ENCODE results near the gene TMCO6.
"Not testable (repeated sequence)": the region's sequence is repeated elsewhere in the genome, so short reads cannot be mapped to it uniquely, and the experiment has no call there.

TMCO6 gene

DNA sequence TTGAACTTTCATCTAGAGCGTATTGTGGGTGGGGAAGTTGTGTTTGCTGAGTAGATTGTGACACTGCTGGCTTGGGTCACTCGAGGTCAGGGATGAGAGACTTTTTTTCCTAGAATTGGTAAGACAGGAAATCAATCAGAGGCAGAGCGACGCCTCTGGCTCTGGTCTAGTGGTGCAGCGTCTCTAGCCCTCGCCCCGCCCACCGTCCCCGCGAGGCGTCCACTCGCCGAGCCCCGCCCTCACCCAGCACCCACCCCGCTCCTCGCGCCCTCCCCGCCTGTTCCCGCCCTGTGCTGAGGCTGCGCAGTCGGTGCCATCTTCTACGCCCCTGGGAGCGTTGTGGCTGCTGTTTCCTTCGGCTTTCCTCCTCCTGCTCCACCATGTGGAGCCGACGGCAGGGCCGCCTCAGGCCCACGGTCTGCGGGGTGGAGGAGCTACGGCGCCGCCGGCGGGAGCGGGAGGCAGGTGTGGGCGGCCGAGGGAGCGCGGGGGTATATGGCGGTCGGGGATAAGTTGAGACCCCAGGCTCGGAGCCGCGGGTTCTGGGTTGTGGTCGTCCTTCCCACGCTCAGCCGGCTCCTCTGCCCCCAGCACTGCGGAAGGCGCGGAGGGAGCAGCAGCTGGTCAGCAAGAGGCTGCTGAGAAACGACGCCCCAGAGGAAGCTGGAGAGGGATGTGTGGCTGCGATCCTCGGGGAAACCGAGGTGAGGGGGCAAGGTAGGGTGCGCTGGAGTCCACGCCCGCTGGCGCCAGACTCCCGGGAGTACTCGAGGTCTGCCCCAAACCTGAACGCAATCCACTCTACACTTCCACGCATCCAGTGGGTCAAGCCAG is at the start of gene TMCO6:
TMCO6 (plus strand) TSS at position 304 of the 834 bp plus-strand sequence; CDS start at position 381, 77 bp downstream.
- DNase-seq (ENCODE audit: low read depth), result peak; percentile 93

DNA sequence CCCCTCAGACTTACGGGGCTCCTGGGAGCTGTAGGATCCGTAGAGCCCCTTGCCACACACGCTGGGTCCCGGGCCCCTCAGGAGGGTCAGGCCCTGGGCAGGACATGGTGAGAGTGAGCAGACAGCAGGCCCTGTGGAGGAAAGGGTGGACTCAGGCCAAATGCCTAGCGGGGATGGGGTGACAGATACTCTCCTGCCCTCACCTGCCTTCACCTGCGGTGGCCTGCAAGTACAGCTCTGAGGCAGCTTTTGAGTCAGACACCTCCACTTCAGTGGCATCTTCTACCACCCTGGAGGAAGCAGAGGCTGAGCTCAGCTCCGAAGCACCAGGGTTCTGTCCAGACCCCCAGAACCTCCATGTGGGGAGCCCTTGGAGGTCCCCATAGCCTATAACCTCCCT is 48.4 kb upstream of the TMCO6 start:
- no peak for DNase-seq (ENCODE audit: low read depth)

DNA sequence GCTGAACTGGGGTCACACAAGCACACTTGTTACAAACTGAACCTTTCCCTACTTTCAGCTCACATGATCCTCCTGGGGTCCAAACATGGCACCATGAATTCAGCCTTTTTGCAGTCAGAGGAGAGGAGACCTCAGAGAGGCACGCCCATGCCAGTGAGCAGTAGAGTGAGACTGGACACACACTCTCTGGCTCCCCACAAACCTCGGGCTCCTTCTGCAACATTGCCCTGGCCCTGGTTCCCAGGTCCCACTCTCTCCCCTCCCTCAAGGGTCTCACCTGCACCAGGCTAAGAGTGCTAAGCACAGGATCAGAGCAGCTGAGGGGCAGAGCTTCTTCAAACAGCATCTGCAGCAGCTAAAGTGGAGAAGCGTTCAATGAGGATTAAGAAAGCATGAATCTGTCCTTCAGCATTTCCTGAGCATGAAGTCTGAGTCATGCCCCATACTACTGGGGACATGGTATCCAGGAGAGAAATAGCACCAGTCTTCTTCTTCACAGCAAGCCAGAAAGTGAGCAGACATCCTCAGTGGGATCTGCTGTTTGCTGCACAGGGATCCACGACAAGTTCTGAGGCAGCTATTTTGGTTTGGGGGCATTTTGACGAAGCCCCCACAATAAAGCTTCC is 47.4 kb upstream of the TMCO6 start:
- no peak for DNase-seq (ENCODE audit: low read depth)

DNA sequence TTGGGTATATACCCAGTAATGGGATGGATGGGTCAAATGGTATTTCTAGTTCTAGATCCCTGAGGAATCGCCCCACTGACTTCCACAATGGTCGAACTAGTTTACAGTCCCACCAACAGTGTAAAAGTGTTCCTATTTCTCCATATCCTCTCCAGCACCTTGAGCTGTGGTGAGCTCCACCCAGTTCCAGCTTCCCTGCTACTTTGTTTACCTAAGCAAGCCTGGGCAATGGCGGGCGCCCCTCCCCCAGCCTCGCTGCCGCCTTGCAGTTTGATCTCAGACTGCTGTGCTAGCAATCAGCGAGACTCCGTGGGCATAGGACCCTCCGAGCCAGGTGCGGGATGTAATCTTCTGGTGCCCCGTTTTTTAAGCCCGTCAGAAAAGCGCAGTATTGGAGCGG is 46.2 kb upstream of the TMCO6 start:
- not testable (repeated sequence) for DNase-seq (ENCODE audit: low read depth)

DNA sequence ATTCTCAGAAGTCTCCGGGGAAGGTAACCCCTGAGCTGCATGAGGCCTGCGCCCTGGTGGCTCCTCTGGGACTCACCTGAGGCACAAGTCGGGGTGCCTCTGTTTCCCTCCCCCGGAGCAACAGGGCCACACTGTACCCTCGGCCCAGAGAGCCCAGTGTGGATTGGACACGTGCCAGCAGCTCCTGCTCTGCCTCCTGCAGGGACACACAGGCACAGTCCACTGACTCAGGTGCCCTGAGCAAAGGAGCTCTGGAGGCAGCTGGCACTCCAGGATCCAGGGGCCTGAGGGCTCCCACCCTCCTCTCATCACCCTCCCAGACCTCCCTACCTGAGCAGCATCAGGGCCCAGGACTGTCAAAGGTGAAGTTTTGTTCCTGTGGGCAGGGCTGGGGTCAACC is 45.1 kb upstream of the TMCO6 start:
- DNase-seq (ENCODE audit: low read depth), result no peak

DNA sequence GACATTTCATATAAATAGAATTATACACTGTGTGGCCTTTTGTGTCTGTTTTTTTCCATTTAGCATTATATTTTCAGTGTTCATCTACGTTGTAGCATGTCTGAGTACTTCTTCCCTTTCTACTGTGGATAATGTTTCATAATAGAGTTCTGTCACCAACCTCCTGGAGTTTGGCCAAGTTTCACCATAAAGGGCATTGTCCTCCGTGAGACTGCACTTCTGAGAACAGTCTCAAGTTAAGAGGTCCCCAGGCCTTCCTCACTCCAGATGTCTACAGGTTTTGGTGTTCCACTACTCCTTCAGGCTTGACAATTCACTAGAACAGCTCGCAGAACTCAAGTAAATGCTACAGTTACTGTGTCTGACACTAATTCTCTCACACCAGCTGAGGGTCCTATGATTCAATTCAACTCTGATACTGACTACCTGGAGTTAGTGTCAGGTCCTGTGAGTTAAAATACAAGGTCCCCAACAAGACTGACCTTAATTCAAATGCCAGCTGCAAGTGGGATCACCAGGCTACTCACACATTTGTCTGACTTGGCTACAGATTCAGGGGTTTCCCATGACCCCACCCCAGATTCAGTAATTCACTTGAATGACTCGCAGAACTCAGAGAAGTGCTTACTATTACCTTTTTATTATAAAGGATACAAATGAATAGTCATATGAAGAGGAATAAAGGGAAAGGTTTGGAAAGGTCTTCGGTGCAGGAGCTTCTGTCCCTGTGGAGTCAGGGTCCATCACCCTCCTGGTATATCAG is 43.5 kb upstream of the TMCO6 start:
- DNase-seq (ENCODE audit: low read depth), result no peak

DNA sequence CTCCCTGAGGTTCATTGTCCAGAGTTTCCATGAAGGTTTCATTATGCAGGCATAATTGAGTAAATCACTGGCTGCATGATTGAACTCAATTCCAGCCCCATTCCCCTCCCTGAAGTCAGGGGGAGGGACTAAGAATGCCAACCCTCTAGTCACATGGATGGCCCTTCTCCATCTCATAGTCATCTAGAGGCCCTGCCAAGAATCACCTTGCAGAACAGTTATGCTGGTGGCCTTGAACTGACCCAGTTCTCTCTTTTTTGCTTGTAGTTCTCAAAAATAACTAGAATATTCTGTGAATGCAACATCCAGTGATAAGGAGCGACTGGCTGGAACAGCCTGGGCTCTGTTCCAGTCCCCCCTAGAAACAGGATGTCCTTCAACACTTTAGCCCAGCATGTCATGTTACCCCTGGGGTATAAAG is 42.9 kb upstream of the TMCO6 start:
- no peak for DNase-seq (ENCODE audit: low read depth)

DNA sequence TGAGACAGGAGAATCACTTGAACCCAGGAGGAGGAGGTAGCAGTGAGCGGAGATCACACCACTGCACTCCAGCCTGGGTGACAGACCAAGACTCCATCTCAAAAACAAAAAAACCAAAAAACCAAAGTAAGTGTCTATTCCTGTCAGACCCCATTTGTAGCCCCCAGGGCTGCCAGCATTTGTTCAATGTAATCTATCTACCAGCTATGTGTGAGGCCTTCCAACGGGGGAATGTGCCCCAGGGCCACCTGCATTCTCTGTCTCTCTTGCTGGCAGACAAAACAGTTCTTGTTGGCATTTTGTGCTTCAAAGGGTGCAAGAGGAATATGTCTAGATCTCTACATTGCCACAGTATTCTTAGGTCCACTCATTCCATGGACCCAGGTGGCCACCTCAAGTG is 40.4 kb upstream of the TMCO6 start:
- DNase-seq (ENCODE audit: low read depth), result no peak

DNA sequence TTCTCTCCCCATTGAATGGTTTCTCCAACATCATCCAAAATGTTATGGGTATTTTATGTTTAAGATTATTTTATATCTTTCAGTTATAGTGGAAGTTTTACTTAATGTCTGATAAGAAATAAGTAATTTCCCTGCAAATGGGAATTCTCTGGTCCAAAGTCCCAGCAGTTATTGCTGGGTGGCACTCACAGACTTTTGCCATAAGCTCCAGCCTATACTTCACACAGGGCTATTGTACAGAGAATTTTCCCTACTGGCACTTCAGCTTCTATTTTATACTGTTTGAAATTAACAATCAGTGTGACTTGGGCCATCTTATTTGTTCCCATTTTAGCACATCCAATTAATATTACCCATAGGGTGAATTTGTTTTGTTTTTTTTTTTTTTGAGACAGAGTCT is 39.2 kb upstream of the TMCO6 start:
- no peak for DNase-seq (ENCODE audit: low read depth)

DNA sequence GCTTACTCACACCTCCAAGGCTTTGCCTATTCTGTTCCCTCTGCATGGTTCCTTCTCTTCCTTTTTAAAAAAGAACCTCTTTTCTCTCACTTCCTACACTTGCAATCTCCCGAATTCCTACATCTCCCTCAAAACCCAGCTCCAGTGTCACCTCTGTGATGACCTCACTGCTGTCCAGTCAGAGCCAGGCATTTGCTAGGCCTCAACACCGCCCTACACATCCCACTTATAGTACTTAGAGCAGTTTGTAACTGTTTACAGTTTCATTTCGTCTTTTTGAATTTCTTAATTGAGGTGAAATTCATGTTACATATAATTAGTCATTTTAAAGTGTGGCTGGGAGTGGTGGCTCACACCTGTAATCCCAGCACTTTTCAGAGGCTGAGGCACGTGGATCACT is 37.1 kb upstream of the TMCO6 start:
- no peak for DNase-seq (ENCODE audit: low read depth)

DNA sequence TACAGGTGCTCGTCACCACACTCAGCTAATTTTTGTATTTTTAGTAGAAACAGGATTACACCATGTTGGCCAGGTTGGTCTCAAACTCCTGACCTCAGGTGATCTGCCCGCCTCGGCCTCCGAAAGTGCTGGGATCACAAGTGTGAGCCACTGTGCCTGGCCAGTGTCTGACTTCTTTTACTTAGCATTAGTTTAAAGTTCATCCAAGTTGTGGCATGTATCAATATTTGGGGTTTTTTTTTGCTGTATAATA is 35.9 kb upstream of the TMCO6 start:
- DNase-seq (ENCODE audit: low read depth), result not testable (repeated sequence)

DNA sequence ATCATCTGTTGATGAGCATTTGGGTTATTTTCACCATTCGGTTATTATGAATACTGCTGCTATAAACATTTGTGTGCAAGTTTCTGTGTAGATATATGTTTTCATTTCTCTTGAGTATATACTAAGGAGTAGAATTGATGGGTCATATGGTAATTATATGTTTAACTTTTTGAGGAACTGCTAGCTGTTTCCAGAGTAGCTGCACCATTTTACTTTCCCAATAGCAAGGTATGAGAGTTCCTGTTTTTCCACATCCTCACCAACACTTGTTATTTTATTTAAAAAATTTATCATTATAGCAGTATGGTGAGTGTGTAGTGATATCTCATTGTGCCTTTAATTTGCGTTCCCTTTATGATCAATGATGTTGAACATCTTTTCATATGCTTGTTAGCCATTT is 35.5 kb upstream of the TMCO6 start:
- no peak for DNase-seq (ENCODE audit: low read depth)

DNA sequence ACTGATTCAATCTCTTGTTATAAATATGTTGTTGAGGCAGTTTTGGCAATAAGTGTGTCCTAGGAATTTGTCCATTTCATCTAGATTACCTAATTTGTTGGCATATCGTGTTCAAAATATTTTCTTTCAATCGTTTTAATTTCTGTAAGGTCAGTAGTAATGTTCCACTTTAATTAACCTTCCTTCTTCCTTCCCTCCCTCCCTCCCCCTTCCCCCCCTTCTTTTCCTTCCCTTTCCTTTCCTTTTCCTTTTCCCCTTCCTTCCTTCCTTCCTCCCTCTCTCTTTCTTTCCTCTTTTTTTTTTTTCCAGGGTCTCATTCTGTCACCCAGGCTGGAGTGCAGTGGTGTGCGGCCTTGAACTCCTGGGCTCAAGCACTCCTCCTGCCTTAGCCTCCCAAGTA is 33.4 kb upstream of the TMCO6 start:
- no peak for DNase-seq (ENCODE audit: low read depth)

DNA sequence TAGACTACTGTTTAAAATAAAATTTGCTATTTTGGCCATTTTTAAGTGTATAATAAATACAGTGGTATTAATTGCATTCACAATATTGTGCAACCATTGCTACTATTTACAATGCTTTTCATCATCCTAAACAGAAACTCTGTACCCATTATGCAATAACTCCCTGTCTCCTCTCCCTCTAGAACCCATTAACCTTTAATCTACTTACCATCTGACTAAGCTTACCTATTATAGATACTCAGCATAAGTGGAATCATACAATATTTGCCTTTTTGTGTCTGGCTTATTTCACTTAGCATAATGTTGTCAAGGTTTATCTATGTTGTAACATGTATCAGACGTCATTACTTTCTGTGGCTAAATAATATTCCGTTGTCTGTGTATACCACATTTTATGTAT is 32.2 kb upstream of the TMCO6 start:
- no peak for DNase-seq (ENCODE audit: low read depth)

DNA sequence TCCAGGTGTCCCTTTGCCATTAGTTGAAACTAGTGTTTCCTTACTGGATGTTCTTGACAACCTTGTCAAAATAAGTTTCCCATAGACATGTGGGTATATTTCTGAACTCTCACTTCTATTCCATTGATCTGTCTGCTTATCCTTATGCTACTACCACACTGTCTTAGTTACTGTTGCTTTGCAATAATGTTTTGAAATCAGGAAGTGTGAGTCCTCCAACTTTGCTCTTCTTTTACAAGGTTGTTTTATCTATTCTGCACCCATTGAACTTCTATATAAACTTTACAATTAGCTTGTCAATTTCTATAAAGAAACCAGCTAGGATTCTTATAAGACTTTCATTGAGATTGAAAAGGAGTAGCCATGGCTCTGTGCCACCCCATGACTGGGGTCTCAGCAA is 30.5 kb upstream of the TMCO6 start:
- DNase-seq (ENCODE audit: low read depth), result no peak

DNA sequence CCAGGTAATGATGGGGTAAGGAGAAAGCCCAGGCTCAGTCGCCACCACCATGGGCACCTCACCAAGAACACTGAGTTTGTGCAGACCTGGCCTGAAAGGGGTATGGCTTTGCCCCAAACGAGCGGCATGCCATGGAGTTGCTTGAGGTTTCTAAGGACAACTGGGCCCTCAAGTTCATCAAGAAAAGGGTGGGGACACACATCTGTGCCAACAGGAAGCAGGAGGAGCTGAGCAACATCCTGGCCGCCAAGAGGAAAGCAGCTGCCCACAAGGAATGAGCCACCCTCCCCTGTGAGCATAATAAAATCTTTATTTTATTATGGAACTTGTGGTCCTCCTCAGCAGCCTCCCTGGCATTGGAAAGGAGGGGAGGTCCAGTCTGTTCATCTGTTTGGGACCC is 30.1 kb upstream of the TMCO6 start:
- no peak for DNase-seq (ENCODE audit: low read depth)

DNA sequence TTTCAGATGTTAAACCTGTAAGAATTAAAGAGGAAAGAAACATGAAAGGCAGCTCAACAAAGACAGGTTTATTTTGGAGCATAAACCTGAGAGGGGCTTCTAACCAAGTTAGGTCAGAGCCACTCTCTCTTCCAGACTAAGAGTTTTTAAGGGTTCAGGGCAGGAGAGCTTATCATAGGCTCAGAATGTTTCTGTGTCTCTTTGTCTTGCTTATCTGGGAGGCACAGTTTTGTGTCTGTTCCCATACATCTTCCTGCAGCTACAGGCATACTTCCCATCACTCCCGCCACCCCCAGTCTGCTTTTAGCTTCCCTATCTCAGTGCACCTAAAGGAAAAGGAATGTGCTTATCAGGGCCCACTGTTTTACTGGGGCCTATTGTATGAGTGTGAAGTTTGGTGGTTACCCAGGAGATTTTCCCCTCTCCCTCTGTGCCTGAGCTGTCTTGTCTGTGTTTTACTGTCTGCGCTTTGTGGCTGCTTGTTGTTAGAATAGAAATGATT is 28.2 kb upstream of the TMCO6 start:
- no peak for DNase-seq (ENCODE audit: low read depth)

DNA sequence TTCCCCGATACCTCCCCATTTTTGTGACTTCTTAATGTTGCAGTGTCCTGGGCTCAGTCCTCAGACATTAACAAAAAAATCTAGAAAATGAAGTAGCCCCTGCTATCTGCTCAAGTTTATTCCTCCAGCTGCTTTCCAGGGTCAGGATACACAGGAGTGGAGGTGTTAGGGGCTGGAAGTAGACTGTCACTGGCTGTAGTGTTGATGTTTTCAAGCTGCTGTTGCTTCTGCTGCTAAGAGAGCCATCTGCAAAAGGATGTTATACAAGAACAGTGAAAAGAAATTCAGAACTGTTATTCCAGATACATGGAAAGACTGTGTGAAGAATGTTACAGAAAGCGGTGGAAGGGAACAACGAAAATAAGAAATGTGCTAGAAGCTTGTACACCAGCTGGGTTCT is 16.9 kb upstream of the TMCO6 start:
- DNase-seq (ENCODE audit: low read depth), result no peak

DNA sequence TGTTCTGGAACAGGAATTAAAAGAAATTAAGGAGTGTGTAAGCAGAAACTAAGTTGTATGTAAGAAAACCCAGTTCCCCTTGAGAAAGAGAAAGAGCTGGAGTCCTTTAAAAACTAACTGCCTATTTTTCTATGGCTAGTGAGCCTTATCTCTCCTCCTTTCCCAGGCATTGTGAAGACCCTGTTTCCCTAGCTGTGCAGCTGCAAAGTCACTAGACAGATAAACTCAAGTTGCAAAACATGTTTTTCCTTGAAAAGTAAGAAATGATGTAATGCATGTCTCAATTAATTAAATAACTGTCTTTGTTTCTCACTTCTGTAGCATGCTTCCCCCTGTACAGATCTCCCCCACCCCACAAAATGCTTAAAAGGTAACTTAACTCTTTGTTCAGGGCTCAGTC is 16.2 kb upstream of the TMCO6 start:
- DNase-seq (ENCODE audit: low read depth), result not testable (repeated sequence)

DNA sequence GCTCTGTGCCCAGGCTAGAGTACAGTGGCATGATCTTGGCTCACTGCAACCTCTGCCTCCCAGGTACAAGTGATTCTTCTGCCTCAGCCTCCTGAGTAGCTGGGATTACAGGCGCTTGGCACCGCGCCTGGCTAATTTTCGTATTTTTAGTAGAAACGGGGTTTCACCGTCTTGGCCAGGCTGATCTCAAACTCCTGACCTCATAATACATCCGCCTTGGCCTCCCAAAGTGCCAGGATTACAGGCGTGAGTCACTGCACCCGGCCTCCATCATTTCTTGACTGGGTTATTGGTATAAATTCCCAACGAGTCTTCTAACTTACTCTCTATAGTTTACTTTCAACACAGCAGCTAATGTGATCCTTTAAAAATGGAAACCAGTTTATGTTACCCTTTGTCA is 14.4 kb upstream of the TMCO6 start:
- DNase-seq (ENCODE audit: low read depth), result not testable (repeated sequence)

DNA sequence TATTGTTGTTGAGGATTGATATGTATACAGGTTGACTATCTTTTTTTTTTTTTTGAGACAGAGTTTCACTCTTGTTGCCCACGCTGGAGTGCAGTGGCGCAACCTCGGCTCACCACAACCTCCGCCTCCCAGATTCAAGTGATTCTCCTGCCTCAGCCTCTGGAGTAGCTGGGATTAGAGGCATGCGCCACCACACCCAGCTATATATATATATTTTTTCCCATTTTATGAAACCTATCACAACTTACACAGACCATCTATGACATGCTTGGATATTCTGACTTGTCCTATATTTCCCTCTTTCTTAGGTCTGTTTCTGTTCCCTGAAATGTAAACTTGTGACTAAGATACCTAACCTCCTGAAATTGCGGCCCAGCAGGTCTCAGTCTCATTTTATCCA is 11.3 kb upstream of the TMCO6 start:
- DNase-seq (ENCODE audit: low read depth), result no peak

DNA sequence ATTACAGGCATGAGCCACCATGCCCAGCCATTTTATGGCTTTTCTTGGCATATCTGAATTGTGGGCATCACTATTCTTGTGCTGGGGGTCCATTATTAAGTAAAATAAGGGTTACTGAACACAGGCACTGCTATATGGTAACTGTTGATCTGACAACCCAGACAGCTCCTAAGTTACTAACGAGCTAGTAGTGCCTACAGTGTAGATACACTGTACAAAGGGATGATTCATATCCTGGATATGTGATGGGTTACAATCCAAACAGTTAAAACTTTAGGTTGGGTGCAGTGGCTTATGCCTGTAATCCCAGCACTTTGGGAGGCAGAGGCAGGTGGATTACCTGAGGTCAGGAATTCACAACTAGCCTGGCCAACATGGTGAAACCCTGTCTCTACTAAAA is 10.5 kb upstream of the TMCO6 start:
- no peak for DNase-seq (ENCODE audit: low read depth)
